Aorta (tissue), 5 donors: ENCODE measurements around the gene MYO15B. TPM values are rescaled to one million over a fixed set of nuclear protein-coding genes. Genes with fewer than 3 reads are reported as not detected.

Experiments used
- ATAC-seq: fragments of 200-7000 bp; cut with Tn5 transposase; one replicate; pipeline ENCODE4 v1.9.1; 2022; ENCODE audit warnings: moderate library complexity; ENCODE audit not compliant: low FRiP score
- DNase-seq, 2 donors: peaks; one replicate each; pipeline ENCODE4 v3.0.0-alpha.2; 2020
- H3K27ac ChIP-seq, 2 donors: one replicate each; pipeline ENCODE4 v1.5.1; 2013; ENCODE audit warnings: low read length in 2 of 2, mild to moderate bottlenecking in 2 of 2, moderate library complexity in 2 of 2, control low read depth in 1 of 2, inconsistent platforms in 1 of 2, low read depth in 1 of 2
- H3K27me3 ChIP-seq, 2 donors: one replicate each; pipeline ENCODE4 v1.6.1; 2013; ENCODE audit warnings: control low read depth in 1 of 2, low read length in 1 of 2, mild to moderate bottlenecking in 1 of 2, moderate library complexity in 1 of 2; ENCODE audit not compliant: insufficient read depth in 2 of 2, control insufficient read depth in 1 of 2
- H3K36me3 ChIP-seq, 2 donors: one replicate each; pipeline ENCODE4 v1.6.1; 2013; ENCODE audit warnings: control low read depth in 1 of 2, low read length in 1 of 2, mild to moderate bottlenecking in 1 of 2; ENCODE audit not compliant: insufficient read depth in 2 of 2, control insufficient read depth in 1 of 2
- H3K4me1 ChIP-seq, 2 donors: one replicate each; pipeline ENCODE4 v1.6.1; 2013; ENCODE audit warnings: low read length in 2 of 2, control low read depth in 1 of 2, mild to moderate bottlenecking in 1 of 2, moderate library complexity in 1 of 2; ENCODE audit not compliant: insufficient read depth in 2 of 2, control insufficient read depth in 1 of 2
- H3K4me3 ChIP-seq, 2 donors: one replicate each; pipeline ENCODE4 v1.5.1; 2013; ENCODE audit warnings: low read length in 2 of 2, control low read depth in 1 of 2, mild to moderate bottlenecking in 1 of 2
- H3K9me3 ChIP-seq: one replicate; pipeline ENCODE4 v1.6.1; 2013; ENCODE audit warnings: mild to moderate bottlenecking, low read length; ENCODE audit not compliant: control insufficient read depth
- WGBS, 2 donors: extraction: QIAGEN DNeasy Blood & Tissue Kit; methylation state at CpG; one replicate each; pipeline ENCODE4 v1.1.7; 2013; 5-methylcytosine and 5-hydroxymethylcytosine counted together
- intact Hi-C, 2 donors: fragments of 100-400 bp; cut with DNase I; formaldehyde crosslinking; loops; one replicate each; pipeline versions ENCODE4 v1.14.2 to v1.15.0; 2022
- polyA plus RNA-seq, 2 donors: library from polyadenylated mRNA; stranded (reverse); fragments of 200-250 nt; gene quantifications; one replicate each; pipeline ENCODE4 v1.2.3, GENCODE V29; 2013
- total RNA-seq, 2 donors: library from RNA; stranded (reverse); fragmentation: NEBNext Ultra II Directional; extraction: Animal tissue kit (Norgen Biotek cat#: 25700); gene quantifications; one replicate each; pipeline ENCODE4 v1.2.1, GENCODE V29; 2021
- donor health status: healthy with polysubstance abuse.
- donor health status: Bipolar disorder and iron deficiency.
- donor health status: DM: no; HTN: no; CAD: no.
- donor health status: DM: no; HTN: no; CAD: no.
- donor health status: DM: yes; HTN: yes; CAD: no.

The MYO15B gene
- total and polyA plus RNA-seq, 4 donors = 113 to 279 (median 138) TPM

DNA sequence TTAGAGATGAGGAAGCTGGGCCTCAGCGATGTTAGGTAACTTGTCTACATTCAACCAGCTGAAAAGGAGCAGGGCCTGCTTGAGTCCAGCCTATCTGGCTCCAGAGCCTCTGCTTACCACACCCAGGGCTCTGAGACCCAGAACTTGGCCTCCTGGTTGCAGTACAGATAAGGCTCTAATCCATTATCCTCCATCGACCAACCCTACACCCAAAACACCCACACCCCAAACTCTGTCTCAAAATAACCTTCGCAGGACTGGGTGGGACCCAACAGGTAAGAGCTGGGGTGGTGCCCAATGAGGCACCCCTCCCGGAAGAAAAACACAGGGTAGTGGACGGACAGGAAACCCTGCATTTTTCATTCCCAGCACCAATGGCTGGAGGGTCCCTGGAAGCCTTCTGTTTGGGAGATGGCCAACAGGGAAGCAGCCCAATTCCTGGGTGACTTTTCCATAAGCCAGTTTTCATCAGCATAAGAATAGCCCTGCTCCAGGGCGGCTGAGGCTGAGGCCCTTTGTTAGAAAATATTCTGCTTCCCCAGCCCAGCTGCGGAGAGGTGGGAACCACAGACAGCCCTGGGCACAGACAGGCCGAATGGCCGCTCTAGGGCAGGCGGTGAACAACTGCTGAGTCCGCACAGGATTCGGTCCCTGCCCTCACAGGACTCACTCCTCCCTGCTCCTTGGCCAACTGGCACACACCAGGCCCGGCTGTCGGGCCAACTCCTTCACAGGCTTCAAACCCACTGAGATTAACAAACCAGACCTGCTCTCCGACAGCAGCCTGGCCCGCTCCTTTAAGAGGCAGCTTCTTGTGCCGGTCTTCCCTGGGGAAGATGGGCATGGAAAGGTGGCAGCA is 55.4 kb downstream of the MYO15B start:
- no peaks in the 10 kb centered on the region for H3K9me3 ChIP-seq
- H3K36me3 ChIP-seq = no peaks in the 10 kb centered on the region
- no peak overlapping the region for H3K4me3 ChIP-seq
- H3K4me1 ChIP-seq = no peaks in the 10 kb centered on the region
- DNase-seq (peak in 1 of 2 donors; percentile 72), ATAC-seq (no peak)
- 84 to 88% methylated on average over 17 of the region's 17 CpGs for WGBS, 2 donors
- H3K27me3 ChIP-seq = no peaks in the 10 kb centered on the region
- intact Hi-C loops = no loop called here
- no peak overlapping the region for H3K27ac ChIP-seq

DNA sequence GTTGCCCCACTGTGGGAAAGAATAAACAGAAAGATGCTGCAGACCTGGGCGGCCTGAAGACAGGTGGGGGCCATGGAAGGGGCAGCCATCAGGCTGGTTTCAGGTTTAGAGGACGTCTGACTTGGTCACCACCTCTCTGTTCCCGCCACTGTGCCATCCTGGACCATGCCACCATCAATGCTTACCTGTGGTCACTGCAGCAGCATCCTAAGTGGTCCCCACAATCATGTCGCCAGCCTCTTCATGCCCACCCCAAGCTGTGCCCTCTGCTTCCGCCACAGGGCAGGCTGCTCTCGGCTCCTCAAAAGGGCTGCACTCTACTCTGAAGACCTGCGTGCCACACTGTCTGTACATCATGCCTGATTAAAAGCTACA is 56.0 kb downstream of the MYO15B start:
- 91 to 96% methylated on average over 7 of the region's 7 CpGs for WGBS, 2 donors
- Histone ChIP-seq H3K36me3 (no peaks in the 10 kb centered on the region), H3K4me1 (no peaks in the 10 kb centered on the region), H3K4me3 (no peak overlapping the region), H3K27ac (no peak overlapping the region), H3K27me3 (no peaks in the 10 kb centered on the region), H3K9me3 (no peaks in the 10 kb centered on the region)
- ATAC-seq = no peak
- peak in 1 of 2 donors; percentile 16 for DNase-seq
- intact Hi-C loops = no loop called here

DNA sequence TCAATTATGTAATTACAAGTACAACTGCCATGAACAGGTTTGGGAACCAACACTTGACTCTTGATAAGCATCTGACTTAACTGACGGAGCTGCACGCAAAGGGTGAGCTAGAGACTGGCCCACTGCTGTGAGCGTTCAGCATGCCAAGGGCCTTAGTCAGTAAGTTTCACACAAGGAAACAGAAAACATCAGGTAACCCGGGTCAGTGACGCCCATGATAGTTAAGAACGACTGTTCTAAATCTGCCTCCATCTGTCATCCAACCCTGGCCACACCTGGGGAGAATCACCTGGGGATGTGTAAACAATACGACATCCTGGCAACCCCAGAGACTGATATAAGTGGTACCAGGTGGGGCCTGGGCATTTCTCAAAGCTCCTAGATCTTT is 57.9 kb downstream of the MYO15B start:
- Histone ChIP-seq H3K36me3 (no peaks in the 10 kb centered on the region), H3K9me3 (no peaks in the 10 kb centered on the region), H3K27me3 (no peaks in the 10 kb centered on the region), H3K27ac (no peak overlapping the region), H3K4me3 (no peak overlapping the region), H3K4me1 (no peaks in the 10 kb centered on the region)
- 75 to 84% methylated on average over 7 of the region's 7 CpGs for WGBS, 2 donors
- ATAC-seq (no peak), DNase-seq (peak in 1 of 2 donors; percentile 31)
- intact Hi-C loops = no loop called here

- H3K36me3 ChIP-seq = no peaks in the 10 kb centered on the region
- no peaks in the 10 kb centered on the region for H3K27me3 ChIP-seq
- H3K27ac ChIP-seq = no peak overlapping the region
- peak in 1 of 2 donors; percentile 68 for DNase-seq
- H3K4me3 ChIP-seq = no peak overlapping the region
- no peaks in the 10 kb centered on the region for H3K4me1 ChIP-seq
- no peaks in the 10 kb centered on the region for H3K9me3 ChIP-seq
- ATAC-seq = peak; percentile 72
- WGBS, 2 donors = 80 to 82% methylated on average over 17 of the region's 17 CpGs
- intact Hi-C loops = no loop called here
Observed at GRCh38 chr17:75645889-75646637, 58.5 kb downstream of the MYO15B start.

- H3K4me3 ChIP-seq = no peak overlapping the region
- no peaks in the 10 kb centered on the region for H3K36me3 ChIP-seq
- DNase-seq = no peak
- no peak for ATAC-seq
- intact Hi-C loops = no loop called here
- H3K4me1 ChIP-seq = no peaks in the 10 kb centered on the region
- H3K9me3 ChIP-seq = no peaks in the 10 kb centered on the region
- no peaks in the 10 kb centered on the region for H3K27me3 ChIP-seq
- whole genome bisulfite sequencing, 2 donors = 92 to 94% methylated on average over 6 of the region's 6 CpGs
- H3K27ac ChIP-seq = no peak overlapping the region
Observed at GRCh38 chr17:75646638-75646992, 59.0 kb downstream of the MYO15B start.

- DNase-seq (peak in 1 of 2 donors; percentile 53), ATAC-seq (no peak)
- Histone ChIP-seq H3K4me1 (no peaks in the 10 kb centered on the region), H3K4me3 (no peak overlapping the region), H3K9me3 (no peaks in the 10 kb centered on the region), H3K27ac (no peak overlapping the region), H3K27me3 (no peaks in the 10 kb centered on the region), H3K36me3 (no peaks in the 10 kb centered on the region)
- intact Hi-C loops = no loop called here
- WGBS, 2 donors = 88 to 91% methylated on average over 7 of the region's 7 CpGs
Observed at GRCh38 chr17:75647061-75647460, 59.5 kb downstream of the MYO15B start.

GRCh38 chr17:75647921-75648320 is 60.3 kb downstream of the MYO15B start:
- Histone ChIP-seq H3K36me3 (no peaks in the 10 kb centered on the region), H3K4me3 (no peak overlapping the region), H3K27ac (no peak overlapping the region), H3K9me3 (no peaks in the 10 kb centered on the region), H3K4me1 (no peaks in the 10 kb centered on the region), H3K27me3 (no peaks in the 10 kb centered on the region)
- intact Hi-C loops = no loop called here
- ATAC-seq (no peak), DNase-seq (peak in 1 of 2 donors; percentile 54)
- 98 to 99% methylated on average over 7 of the region's 7 CpGs for WGBS, 2 donors

DNA sequence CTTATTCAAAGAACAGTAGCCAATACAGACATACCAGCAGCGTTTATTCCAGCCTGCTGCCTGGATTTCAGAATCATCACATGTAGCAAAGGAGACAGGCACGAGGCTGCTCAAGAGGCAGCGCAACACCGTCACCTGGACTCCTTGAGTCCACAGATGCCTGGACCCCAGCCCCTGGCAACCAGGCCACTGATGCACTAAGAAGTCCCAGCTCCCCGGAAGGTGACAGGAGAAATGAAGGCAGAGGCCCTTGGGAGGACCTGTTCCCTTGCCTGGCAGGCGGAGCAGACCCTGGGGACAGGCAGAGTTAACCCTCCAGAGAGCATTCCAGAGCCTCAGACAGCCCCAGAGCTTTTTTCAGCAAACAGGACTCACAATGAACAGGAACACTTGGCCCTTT is 62.1 kb downstream of the MYO15B start:
- Histone ChIP-seq H3K9me3 (no peaks in the 10 kb centered on the region), H3K4me3 (no peak overlapping the region), H3K4me1 (no peaks in the 10 kb centered on the region), H3K27me3 (no peaks in the 10 kb centered on the region), H3K27ac (no peak overlapping the region), H3K36me3 (no peaks in the 10 kb centered on the region)
- WGBS, 2 donors = 90 to 93% methylated on average over 6 of the region's 6 CpGs
- ATAC-seq = no peak
- intact Hi-C loops = no loop called here
- peak in 1 of 2 donors; percentile 44 for DNase-seq

DNA sequence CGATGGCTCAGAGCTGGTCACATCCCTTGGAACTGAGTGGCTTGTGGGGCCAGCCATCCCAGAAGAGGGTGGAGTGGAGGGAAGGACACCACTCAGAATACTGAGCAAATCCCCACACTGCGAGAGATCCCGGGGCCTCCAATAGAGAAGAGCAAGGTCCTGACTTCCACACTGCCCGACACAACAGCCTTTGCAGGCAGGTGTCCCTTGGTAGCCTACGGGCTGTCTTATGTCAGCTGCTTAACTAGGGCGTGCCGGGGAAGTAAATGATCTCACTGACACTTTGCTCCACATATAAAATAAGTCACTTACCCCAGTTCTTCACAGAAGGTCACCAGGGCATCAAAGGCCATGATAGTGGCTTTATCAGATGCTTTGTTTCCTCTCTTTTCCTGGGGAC is 63.3 kb downstream of the MYO15B start:
- no peaks in the 10 kb centered on the region for H3K4me1 ChIP-seq
- DNase-seq (peak in 1 of 2 donors; percentile 41), ATAC-seq (no peak)
- no peaks in the 10 kb centered on the region for H3K36me3 ChIP-seq
- H3K9me3 ChIP-seq = no peaks in the 10 kb centered on the region
- intact Hi-C loops = no loop called here
- 95% methylated on average over 7 of the region's 7 CpGs for WGBS, 2 donors
- no peaks in the 10 kb centered on the region for H3K27me3 ChIP-seq
- H3K27ac ChIP-seq = no peak overlapping the region
- H3K4me3 ChIP-seq = no peak overlapping the region
